ENCODE results near the gene MRPL22.
"Not testable (repeated sequence)": the region's sequence is repeated elsewhere in the genome, so short reads cannot be mapped to it uniquely, and the experiment has no call there.

The MRPL22 gene

GRCh38 chr5:154940375-154940771, 500 bp upstream of the MRPL22 start:
- DNase-seq (ENCODE audit: low read depth in 2 of 2): no peak

DNA sequence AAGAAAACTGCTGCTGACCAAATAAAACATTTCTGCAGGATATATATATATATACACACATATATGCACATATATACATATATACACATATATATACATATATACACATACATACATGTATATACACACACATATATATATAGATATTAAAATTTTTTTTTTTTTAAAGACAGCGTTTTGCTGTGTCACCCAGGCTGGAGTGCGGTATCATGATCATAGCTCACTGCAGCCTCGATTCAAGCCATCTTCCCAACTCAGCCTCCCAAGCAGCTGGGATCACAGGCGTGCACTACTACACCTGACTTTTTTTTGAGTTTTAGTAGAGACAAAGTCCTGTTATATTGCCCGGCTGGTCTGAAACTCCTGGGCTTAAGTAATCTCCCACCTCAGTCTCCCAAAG, 2.7 kb downstream of the MRPL22 start:
- DNase-seq (ENCODE audit: low read depth in 2 of 2): no peak

- DNase-seq (ENCODE audit: low read depth in 2 of 2): no peak
Measured at GRCh38 chr5:154944716-154945115, 3.8 kb downstream of the MRPL22 start.

DNA sequence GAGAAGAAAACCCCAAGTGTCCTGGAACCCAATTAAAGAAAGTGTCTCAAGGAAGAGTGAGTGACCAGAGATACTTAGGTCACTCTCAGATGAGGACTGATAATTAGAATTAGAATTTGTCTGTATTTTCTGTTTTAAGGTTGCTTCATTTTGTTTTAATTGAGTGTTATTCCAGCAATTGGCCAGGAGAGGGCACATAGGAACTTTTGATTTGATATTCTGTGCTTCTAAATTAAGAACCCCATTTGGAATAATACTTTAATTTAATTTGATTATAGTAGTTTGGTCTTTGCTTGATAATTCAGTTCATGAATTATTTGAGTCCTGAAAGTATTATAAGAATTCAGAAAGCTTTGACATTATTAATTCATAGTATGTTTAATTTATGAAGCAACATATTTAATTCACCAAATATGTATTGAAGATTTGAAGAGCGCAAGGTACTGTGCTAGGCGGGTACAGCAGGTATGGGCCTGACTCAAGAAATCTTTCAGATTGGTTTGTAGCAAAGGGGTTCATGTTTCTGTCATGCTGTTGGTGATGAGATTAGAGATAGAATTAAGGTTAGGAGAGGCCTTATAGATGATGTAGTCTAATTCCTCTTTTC, 4.9 kb downstream of the MRPL22 start:
- no peak for DNase-seq (ENCODE audit: low read depth in 2 of 2)

- DNase-seq (ENCODE audit: low read depth in 2 of 2): no peak
Measured at GRCh38 chr5:154947778-154948177, 6.9 kb downstream of the MRPL22 start.

DNA sequence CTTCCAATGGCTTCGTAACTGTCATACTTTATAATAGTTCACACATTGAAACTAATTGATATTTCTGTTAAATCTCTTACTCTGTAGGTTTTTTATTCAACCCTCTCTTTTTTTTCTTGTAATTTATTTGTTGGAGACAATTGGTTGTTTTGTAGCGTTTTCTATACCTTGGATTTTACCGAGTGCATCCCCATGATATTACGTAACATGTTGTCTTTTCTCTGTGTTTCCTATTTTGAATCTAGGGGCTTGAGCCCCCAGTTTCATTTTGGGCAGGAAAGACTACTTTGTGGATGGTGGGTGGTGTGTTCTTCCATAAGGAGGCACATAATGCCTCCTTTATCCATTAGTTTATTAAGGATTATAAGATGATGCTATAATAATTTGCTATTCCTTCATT, 7.4 kb downstream of the MRPL22 start:
- no peak for DNase-seq (ENCODE audit: low read depth in 2 of 2)

DNA sequence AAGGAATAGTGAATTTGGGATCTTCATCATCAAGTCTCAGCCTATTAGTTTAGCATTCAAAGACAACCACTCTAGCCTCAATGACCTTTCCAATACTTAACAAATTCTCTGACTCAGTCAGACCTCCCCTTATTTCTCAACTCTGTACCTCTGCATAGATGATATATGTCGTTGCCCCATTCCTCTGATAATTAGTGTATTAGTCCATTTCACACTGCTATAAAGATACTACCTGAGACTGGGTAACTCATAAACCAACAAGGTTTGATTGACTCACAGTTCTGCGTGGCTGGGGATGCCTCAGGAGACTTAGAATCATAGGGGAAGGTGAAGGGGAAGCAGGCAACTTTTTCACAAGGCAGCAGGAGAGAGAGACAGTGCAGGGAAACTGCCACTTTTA, 8.9 kb downstream of the MRPL22 start:
- no peak for DNase-seq (ENCODE audit: low read depth in 2 of 2)

DNA sequence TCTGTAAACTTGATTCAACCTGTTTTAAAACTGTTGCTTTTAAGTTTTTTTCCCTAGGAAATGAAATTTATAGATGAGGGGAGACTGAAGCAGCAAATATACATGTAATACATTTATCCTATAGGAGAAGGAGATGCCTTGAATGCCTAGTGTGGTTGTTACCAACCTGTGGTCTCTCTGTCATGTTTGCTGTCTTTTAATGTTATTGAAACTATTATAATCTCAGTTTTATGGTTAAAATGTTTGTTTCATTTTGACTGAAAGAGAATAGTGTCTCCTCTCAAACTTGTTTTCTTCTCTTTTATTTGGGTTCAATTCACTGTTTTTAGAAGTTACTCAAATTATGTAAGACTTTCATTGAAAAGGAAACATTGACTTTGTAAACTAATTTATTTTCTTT, 15.8 kb downstream of the MRPL22 start:
- DNase-seq (ENCODE audit: low read depth in 2 of 2): no peak

GRCh38 chr5:154962494-154962893, 21.6 kb downstream of the MRPL22 start:
- DNase-seq (ENCODE audit: low read depth in 2 of 2): no peak

- no peak for DNase-seq (ENCODE audit: low read depth in 2 of 2)
Measured at GRCh38 chr5:154966081-154966841, 25.4 kb downstream of the MRPL22 start.

GRCh38 chr5:154966874-154967273, 26.0 kb downstream of the MRPL22 start:
- DNase-seq (ENCODE audit: low read depth in 2 of 2): no peak

DNA sequence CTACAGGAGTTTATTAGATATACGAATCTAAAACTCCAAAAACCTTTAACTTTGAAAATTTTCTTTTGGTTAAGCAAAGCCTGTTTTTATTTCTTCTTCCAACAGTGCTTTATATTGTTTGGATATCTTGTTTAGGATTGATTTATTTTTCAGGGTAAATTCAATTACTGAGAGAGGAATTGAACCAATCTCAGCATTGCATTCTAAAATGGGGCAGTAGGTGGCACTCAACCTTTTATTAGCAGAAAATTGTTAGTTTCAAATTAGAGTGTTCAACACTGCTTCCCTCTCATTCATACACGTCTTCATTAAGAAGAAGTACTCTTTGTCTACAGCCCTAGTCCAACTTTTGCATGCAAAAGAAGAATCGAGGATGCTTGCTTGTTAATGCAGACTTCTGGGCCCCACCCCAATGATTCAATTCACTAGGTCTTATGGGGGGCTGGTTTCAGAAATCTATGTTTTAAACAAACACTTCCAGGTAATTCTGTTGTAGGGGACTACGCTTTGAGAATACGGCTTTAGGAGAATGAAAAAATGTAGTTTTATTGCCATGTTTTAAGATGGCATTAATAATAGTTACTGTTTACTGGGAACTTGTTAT, 26.6 kb downstream of the MRPL22 start:
- no peak for DNase-seq (ENCODE audit: low read depth in 2 of 2)

GRCh38 chr5:154968953-154969352, 28.1 kb downstream of the MRPL22 start:
- DNase-seq (ENCODE audit: low read depth in 2 of 2): no peak

GRCh38 chr5:154970759-154971158, 29.9 kb downstream of the MRPL22 start:
- DNase-seq (ENCODE audit: low read depth in 2 of 2): no peak

- DNase-seq (ENCODE audit: low read depth in 2 of 2): no peak
Measured at GRCh38 chr5:154971501-154971900, 30.6 kb downstream of the MRPL22 start.

GRCh38 chr5:154972476-154973080, 31.7 kb downstream of the MRPL22 start:
- DNase-seq (ENCODE audit: low read depth in 2 of 2): no peak

GRCh38 chr5:154976082-154976481, 35.2 kb downstream of the MRPL22 start:
- DNase-seq (ENCODE audit: low read depth in 2 of 2): not testable (repeated sequence)

GRCh38 chr5:154977409-154977808, 36.5 kb downstream of the MRPL22 start:
- no peak for DNase-seq (ENCODE audit: low read depth in 2 of 2)

DNA sequence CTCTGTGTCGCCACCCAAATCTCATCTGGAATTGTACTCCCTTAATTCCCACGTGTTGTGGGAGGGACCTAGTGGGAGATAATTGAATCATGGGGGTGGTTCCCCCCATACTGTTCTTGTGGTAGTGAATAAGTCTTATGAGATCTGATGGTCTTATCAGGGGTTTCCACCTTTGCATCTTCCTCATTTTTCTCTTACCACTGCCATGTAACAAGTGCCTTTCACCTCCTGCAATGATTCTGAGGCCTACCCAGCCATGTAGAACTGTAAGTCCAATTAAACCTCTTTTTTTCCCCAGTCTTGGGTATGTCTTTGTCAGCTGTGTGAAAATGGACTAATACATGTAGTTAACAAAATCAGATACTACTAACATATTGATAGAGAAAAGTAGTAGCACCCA, 37.4 kb downstream of the MRPL22 start:
- DNase-seq (ENCODE audit: low read depth in 2 of 2): not testable (repeated sequence)

GRCh38 chr5:154984946-154985516, 44.2 kb downstream of the MRPL22 start:
- DNase-seq (ENCODE audit: low read depth in 2 of 2): no peak

DNA sequence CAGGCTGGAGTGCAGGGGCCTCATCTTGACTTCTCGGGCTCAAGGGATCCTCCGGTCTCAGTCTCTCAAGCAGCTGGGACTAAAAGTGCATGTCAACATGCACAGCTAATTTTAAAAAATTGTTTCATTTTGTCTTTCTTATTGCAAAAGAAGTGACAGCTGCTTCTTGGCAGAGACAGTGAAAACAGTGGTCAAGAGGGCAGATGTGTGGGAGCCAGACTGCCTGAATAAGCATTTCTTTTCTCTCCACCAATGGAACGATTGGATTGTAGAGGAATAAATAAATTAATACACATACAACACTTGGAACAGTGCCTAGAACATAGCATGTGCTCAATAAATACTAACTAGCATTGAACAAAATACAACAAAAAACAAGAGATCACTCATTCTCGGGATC, 45.3 kb downstream of the MRPL22 start:
- DNase-seq (ENCODE audit: low read depth in 2 of 2): no peak

DNA sequence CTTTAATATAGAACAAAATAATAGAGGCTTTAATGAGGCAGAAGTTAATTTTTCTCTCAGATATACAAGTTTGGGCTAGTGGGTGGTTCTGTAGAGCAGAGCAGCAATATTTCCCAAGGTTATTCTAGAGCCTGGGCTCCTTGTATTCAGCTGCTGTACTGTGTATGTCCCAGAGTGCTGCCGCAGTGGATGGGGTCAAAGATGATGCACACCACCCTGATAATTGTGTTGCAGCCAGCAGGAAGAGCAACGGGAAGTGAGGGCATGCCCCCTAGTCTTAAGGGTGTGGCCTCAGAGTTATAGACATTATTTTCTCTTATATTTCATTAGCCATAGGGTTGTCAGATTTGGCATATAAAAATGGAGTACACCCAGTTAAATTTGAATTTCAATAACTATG, 48.8 kb downstream of the MRPL22 start:
- DNase-seq (ENCODE audit: low read depth in 2 of 2): no peak

Data from stimulated activated CD8-positive, alpha-beta memory T cell treated with anti-CD3 and anti-CD28 coated beads, Interleukin-15, amount 100 ng/mL, for 48 hours (primary cell).